GM18511 (cell line): ENCODE measurements around the gene JAK2.
"Not testable (repeated sequence)": the region's sequence is repeated elsewhere in the genome, so short reads cannot be mapped to it uniquely, and the experiment has no call there.

Source experiments
- ATAC-seq: cut with Tn5 transposase; IDR thresholded peaks from one replicate; pipeline ENCODE4 v1.9.1; 2021; ENCODE audit warnings: mild to moderate bottlenecking, moderate library complexity; ENCODE audit not compliant: unreplicated experiment

The JAK2 gene

DNA sequence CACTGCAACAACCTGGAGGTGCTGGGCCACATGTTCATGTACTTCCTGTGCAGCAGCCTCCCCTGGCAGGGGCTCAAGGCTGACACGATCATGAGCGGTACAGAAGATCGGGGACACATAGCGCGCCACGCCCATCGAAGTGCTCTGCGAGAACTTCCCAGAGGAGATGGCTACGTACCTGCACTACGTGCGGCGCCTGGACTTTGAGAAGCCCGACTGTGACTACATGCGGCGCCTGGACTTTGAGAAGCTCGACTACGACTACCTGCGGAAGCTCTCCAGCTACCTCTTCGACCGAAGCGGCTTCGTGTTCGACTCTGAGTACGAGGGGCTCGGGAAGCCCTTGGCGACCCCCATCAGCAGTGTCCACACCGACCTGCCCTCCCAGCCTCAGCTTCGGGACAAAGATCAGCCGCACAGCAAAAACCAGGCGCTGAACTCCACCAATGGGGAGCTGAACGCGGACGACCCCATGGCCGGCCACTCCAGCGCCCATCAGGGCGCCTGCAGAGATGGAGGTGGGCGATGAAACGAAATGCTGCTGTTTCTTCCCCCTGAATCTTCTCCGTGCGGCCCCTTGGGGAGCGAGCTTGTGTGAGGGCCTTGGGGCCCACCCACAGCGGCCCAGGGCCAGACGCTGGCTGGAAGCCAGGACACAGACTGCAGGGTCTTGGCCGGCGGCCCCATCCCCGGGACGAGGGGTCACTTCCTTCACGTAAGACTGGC is 56.5 kb downstream of the JAK2 start:
- ATAC-seq: no peak

DNA sequence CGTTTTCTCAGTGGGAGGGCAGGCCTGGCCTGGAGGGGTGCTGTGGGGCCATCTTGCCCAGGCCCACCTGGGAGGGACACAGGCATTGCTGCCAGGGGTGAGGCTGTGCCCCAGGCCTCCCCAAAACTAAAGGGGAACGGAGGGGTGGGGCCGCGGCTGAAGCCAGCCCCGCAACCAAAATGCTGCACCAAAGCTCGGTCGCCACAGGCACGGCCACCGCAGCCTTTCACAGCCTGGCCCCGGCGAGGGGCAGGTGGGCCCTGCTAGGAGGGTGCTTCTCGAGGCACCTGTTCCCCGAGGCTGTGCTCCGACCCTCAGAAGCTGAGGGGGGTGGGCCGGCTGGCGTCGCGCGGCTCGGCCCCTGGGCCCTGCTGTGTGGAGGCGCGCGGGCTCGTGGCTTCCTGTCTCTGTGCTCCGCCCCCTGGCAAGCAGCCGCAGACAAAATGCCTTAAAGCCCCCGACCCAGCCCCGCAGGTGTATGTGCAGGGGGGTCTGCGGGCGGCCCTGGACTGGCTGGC is 57.6 kb downstream of the JAK2 start:
- ATAC-seq: no peak

GRCh38 chr9:5043381-5043780 is 58.3 kb downstream of the JAK2 start:
- no peak for ATAC-seq

DNA sequence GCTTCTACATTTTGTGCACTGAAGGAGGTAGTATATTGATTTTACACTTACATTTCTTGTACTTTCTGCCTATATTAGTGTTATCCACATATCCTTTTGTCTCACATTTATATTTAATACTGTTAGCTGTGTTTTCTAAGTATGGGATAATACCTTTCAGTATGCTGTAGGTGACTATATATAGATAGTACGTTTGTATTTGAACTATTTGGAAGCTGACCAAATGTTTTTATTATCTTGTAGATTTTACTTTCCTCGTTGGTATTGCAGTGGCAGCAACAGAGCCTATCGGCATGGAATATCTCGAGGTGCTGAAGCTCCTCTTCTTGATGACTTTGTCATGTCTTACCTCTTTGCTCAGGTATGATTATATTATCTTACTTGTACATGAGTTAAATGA is 59.1 kb downstream of the JAK2 start:
- no peak for ATAC-seq

DNA sequence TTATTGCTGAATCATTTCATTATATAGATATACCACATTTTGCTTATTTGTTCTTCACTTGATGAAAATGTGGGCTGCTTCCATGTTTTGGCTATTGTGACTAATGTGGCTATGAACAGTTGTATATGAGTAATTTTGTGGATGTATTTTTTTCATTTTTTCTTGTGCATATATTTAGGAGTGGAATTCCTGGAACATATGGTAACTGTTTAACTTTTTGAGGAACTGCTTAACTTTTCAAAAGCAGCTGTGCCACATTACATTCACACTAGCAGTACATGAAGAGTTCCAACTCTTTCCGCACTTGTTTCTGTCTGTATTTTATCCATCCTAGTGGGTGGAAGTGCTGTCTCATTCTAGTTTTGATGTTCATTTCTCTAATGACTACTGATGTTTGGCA is 67.8 kb downstream of the JAK2 start:
- no peak for ATAC-seq

- no peak for ATAC-seq
These were observed 77.6 kb downstream of the JAK2 start for GRCh38 chr9:5062631-5063030.

DNA sequence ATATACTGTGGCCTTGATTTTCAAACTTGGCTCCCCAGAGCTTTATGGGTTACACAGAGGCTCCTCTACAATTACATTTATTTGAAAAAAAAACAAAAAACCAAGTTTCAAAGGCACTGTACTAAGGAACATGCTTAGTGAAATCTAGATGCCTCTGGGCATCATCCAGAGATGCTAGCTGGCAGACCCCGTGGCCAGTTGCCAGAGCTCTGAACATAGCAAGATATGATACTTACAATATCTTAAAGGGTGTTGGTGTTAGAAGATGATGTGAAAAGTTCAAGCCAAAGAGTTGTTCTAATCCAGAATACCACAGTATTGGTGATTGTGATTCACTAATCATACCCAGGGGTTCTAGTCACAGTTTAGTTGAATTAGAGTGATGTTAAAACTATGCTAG is 87.8 kb downstream of the JAK2 start:
- ATAC-seq: no peak

- no peak for ATAC-seq
These were observed 88.6 kb downstream of the JAK2 start for GRCh38 chr9:5073701-5074100.

DNA sequence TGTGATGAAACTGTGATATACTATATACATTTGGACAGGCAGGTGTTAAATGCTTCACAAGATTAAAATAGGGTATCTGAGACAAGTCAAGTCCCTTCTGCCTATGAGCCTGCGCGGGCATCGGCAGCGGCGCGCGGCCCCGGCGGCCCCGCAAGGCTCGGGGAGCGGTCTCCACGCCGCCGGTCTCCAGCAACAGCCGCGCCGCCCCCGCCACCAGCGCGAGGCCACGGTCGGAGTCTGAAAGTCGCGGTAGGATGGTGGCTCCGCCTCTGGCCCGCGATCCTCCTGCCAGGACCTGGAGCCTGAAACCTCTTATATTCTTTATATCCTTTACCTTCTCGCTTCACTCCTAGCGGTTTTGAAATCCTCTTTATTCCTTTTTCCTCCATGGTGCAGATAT is 100.9 kb downstream of the JAK2 start:
- ATAC-seq: no peak

GRCh38 chr9:5089737-5090136 is 104.7 kb downstream of the JAK2 start:
- no peak for ATAC-seq

DNA sequence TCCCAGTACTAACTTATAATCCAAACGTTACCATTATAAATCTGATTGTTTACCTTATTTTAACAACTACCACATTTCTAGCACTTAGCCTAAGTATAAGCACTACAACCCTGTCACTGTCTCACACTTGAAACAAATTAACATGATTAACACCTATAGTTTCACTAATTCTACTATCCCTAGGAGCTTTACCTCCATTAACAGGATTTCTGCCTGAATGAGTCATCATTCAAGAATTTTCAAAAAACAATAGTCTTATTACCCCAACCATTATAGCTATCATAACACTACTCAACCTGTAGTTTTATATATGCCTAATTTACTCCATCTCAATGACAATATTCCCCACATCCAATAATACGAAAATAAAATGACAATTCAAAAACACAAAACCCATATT is 110.7 kb downstream of the JAK2 start:
- no peak for ATAC-seq

DNA sequence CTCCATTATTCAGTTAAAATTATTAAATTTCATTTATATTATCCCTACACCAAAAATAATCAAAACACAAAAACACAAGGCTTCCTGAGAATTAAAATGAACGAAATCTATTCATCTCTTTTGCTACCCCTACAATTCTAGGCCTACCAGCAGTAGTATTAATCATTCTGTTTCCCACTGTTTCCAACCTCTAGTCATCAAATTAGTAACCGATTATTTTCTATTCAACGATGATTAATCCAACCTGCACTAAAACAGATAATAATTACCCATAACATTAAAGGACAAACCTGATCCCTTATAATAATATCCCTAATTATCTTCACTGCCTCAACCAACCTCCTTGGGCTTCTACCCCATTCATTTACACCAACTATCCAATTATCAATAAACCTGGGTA is 114.4 kb downstream of the JAK2 start:
- no peak for ATAC-seq

DNA sequence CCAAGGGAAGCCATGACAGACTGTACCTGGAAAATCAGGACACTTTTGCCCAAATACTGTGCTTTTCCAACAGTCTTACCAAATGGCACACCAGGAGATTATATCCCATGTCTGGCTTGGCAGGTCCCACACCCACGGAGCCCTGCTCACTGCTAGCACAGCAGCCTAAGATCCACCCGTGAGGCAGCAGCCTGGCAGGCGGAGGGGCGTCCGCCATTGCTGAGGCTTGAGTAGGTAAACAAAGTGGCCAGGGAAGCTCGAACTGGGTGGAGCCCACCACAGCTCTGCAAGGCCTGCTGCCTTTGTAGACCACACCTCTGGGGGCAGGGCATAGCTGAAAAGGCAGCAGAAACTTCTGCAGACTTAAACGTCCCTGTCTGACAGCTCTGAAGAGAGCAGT is 116.1 kb downstream of the JAK2 start:
- ATAC-seq: not testable (repeated sequence)

DNA sequence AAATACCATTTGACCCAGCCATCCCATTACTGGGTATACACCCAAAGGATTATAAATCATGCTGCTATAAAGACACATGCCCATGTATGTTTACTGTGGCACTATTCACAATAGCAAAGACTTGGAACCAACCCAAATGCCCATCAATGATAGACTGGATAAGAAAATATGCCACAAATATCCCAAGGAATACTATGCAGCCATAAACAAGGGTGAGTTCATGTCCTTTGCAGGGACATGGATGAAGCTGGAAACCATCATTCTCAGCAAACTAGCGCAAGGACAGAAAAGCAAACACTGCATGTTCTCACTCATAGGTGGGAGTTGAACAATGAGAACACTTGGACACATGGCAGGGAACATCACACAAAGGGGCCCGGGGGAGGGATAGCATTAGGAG is 121.4 kb downstream of the JAK2 start:
- not testable (repeated sequence) for ATAC-seq

- ATAC-seq: no peak
These were observed 126.0 kb downstream of the JAK2 start for GRCh38 chr9:5110867-5111681.

DNA sequence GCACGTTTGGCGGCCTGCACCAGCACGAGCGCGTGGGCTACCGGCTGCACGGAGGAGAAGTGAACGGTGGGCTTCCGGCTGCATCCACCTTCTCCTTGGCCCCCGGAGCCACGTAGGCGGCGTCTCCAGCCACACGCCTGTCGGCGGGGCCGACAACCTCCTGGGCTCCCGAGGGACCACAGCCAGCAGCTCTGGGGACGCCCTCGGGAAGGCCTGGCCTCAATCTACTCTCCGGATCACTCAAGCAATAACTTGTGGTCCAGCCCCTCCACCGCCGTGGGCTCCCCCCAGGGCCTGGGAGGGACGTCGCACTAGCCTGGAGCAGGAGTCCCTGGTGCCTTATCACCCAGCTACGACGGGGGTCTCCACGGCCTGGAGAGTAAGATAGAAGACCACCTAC is 126.6 kb downstream of the JAK2 start:
- ATAC-seq: no peak

DNA sequence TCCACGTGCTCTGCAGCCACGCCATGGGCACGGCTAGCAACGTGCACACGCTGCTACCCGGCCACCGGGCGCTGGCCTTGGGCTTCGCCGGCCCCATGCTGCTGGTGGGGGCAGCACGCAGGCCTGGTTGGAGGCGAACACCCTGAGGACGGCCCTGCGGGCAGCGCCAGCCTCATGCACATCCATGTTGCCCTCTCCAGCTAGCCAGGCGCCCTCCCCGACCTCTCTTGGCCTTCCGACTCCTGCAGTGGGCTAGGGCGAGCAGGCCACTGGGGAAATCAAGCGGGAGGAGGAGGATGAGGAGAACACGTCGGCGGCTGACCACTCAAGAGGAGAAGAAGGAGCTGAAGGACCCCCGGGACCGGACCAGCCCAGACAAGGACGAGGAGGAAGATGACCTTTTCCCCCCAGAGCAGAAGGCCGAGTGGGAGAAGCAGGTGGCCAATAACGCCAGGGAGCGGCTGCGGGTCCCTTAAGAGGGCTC is 127.1 kb downstream of the JAK2 start:
- no peak for ATAC-seq

DNA sequence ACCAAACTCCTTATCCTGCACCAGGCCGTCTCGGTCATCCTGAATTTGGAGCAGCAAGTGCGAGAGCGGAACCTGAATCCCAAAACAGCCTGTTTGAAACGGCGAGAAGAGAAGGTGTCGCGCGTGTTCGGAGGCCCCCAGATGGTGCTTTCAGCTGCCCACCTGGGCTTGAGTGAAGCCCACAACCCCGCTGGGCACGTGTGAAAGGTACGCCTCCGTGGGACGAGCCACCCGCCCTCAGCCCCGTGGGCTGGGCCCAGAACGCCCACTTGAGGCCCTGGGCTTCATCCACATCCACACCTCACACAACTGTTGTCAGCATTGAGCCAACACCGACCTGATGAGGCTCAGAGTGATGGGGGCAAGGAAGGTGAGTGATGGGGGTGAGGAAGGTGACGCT is 127.6 kb downstream of the JAK2 start:
- ATAC-seq: no peak

GRCh38 chr9:5113523-5113922 is 128.5 kb downstream of the JAK2 start:
- ATAC-seq: no peak

DNA sequence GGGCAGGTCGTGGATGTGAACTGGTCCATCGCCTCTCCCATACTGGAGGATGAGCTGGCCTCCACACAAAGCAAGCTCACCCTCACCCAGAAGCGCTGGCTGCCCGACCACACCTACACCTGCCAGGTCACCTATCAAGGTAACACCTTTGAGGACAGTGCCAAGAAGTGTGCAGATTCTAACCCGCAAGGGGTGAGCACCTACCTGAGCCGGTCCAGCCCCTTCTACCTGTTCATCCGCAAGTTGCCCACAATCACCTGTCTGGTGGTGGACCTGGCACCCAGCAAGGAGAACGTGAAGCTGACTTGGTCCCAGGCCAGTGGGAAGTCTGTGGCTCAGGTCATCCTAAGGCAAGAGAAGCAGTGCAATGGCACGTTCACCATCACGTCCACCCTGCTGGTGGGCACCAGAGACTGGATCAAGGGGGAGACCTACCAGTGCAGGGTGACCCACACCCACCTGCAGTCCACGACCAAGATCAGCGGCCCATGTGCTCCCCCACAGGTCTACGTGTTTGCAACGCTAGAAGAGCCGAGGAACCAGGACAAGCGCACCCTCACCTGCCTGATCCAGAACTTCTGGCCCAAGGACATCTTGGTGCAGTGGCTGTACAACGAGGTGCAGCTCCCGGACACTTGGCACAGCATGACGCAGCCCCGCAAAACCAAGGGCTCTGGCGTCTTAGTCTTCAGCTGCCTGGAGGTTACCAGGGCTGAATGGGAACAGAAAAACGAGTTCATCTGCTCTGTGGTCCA is 129.1 kb downstream of the JAK2 start:
- no peak for ATAC-seq

- ATAC-seq: no peak
These were observed 137.0 kb downstream of the JAK2 start for GRCh38 chr9:5122116-5122515.
